HG03135 (cell line): ENCODE results near the gene CDON.

Source experiments
- ATAC-seq: cut with Tn5 transposase; IDR thresholded peaks from one replicate; pipeline ENCODE4 v1.9.1; 2021; ENCODE audit warnings: mild to moderate bottlenecking, moderate library complexity; ENCODE audit not compliant: unreplicated experiment

The CDON gene

DNA sequence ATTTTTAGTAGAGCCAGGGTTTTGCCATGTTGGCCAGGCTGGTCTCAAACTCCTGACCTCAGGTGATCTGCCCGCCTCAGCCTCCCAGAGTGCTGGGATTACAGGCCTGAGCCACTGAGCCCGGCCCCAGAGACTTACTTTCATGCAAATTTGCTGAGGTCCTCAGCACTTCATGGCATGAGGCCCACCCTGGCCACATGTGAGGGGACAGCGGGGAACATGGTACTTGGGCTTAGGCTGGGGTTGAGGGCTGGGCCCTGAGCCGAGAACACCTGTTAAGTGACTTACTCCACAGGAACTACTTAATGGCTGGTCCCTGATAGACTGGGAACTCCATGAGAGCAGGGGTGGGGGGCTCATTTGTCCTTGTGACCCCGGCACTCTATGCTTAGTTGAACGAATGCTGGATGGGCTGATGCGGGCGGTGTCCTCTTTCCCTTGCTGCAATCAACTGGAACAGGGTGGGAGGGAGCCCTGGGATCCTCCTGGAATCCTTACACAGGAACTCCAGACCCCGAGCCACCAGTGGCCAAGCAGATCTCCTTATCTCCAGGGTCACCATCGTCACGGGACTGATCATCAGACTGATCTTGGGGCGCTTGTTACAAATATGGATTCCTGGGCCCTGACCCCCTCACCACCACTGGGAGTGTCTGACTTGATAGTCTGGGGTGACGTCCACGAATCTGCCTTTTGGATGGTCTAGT, 115.8 kb downstream of the CDON start:
- no peak for ATAC-seq

DNA sequence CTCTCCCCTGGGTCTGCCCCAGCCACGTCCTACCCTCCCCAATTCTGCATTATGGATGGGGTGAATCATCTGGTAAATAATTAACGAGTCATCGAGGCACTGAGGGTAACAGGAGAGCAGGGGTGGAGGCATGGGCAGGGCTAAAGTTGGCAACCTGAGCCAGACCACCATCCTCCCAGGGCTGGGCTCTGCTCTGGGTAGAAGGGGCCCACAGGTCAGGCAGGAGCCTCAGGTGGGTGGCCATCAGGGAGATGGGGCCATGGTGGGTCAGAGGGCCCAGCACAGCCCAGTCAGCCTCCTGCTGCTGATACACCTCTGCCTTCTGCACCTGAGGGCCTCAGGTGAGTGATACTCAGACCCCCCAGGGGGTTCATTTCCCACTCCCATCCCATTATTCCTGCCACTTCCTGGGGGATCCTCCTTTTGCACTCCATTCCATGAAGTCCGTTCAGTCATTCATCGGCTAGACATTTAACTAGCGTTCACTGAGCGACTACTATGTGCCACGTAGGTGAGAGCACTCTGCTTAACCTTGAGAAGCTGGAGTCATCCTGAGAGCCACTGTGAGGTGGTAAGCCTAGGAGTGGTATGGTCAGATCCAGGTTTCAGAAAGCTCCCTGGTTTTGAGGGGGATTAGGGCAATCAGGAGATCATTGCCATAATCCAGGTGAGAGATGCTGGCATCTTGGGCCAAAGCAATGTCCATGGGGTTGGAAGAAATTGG, 116.7 kb downstream of the CDON start, which contains the start of gene VSIG10L2:
Gene VSIG10L2, plus strand, starts transcription at position 248 of the 724 bp plus-strand sequence. Its CDS starts 12 bp downstream, at position 260.
- no peak for ATAC-seq

DNA sequence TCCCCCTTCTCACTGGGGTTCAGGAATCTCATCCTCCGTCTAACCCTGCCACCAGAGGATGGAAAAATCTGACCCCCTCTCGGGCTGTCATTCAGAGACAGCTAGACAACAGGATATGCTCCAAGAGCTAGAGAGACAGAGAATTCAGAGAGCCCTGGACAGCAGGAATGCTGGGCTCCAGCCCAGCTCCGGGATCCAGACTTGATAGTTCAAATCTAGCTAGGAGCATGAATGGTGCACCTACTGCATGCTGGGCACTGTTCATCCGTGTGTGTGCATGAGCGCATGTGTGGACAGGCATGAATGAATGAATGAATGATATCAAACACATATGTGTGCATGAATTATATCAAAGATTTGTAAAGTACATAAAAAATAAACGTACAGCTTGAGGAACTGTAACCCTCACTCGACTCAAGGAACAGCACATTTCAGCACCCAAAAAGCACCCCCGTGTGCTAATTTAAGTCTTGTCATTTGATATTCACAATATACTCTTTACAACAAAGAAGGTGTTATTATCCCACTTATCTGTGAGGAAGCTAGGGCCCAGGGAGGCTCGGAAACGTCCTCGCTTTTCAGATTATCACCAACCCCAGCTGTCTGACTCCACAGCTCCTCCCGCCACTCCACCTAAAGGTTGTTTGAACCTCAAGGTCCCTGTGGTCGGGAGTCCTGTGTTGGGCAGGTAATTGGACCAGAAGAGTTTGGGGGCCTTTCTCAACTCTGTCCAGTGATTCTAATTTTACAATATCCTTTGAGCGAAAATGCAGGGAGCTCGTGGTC, 117.5 kb downstream of the CDON start:
- ATAC-seq = no peak

DNA sequence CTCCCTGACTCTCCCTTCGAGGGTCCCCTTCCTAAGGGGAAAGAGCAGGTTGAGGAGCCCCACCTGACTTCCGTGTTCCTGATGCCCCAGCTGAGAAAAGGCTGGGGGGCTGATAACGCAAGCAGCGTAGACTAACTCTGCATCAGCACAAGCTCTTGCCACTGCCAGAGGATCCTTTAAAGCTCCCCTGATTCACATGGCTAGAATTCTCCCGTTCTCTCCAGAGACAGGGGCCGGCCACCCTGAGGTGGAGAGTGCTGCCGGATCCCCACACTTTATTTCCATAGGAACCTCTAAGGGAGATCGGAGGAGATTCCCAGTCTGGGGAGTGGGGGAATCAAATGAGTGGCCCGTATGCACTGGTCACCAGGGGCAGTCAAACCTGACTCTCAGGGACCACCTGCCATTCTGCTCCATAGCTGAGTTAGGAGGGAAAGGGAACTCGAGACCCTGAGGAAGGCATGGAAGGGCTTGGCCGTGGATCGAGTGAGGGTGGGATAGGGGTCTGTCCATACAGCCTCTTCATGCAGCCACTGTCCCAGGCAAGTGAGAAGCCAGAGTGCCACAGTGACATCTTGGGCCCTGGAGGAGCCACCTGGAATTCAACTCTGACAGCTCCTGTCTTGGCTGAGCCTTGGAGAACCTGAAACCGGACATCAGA, 118.2 kb downstream of the CDON start:
- ATAC-seq = no peak

DNA sequence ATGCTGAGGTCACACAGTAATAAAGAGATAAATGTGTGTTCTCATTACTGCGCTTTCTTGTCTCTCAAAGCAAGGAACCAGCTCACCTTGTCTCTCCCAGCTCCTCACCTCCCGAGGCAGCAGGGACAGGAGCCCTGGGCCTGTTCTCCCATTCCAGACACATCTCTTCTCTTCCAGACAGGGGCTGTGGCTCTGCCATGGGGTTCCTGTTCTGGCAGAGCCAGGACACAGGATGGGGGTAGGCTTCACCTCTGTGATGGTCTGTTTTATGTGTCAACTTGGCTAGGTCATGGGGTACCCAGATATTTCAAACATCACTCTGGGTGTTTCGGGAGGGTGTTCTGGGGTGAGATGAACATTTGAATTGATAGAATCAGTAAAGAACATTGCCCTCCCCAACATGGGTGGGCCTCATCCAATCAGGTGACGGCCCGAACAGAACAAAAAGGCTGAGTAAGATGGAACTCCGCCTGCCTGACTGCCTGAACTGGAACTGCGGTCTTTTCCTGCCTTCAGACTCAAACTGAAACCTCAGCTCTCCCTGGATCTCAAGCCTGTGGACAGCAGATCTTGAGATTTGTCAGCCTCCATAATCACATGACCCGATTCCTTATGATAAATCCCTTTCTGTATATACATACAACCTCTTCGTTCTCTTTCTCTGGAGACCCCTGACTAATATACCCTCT, 118.9 kb downstream of the CDON start:
- ATAC-seq = no peak

DNA sequence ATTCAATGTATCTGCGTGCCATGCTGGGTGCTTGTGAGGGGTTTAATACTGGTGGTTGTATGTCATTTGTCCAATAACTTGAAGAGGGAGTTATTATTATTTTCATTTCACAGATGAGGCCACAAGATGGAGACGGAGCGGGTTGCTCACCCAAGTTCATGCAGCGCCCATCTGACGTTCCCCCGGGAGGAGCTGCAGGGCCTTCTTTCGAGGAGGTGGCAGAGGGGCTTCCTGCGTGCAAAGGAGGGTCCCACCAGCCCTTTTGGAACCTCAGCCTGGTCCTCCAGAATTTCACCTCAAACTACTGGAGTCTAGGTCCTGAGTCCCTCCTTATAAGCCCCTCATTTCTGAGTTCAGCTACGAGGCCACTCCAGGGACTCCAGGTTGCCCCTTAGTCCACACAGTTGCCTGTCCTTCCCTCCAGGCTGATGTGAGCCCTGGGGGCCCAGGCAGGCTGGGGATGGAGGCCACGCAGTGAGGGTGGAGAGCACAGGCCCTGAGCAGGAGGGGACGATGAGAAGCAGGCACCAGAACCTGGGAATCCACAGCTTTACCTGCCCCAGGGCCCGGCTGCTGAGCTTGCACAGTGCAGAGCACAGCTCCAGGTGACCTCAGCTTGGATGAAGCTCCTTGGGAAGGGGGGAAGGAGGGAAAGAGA, 119.8 kb downstream of the CDON start:
- no peak for ATAC-seq

DNA sequence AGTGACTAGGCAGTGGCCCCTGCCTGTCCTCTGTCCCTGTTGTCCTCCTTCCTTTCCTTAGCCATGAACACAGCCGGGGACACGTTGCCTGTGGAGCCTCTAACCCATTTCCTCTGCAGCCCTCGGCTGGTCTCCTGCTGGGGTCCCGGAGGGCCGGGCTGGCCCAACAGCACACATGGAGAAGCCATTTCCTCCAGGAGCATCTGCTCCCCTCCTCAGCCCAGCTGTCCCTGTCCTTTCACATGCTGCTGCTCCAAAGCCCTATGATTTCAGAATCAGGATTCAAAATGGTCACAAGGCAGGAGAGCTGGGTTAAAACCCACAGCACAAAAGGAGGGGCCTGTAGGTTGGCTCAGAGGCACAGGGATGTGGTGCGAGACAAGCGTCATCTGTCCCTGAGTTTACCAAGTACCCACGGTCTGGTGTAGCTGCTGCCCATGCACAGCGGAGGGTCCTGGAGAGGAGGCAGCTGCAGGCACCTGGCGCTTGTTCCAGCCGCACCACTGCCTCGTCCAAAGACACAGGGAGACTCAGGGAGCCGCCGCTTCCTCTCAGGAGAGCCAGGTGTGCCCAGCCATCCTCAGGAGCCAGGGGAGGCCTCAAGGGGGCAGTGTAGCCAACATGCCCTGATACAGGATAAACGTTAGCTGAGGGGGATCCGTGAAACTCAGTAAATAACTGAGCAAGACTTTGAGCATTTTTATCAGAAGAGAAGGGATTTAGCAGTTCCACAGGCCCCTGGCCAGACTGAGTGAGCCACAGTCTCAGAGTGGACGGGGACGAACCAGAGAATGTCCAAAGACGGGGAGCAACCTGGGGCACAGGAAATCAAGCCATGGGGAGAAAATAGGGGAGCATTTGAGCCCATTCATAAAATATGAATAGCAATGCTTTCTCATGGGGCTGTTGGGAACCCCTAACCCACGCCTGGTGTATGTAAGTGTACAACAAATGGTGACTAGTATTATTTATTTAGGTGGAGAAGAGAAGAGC, 120.8 kb downstream of the CDON start:
- no peak for ATAC-seq

DNA sequence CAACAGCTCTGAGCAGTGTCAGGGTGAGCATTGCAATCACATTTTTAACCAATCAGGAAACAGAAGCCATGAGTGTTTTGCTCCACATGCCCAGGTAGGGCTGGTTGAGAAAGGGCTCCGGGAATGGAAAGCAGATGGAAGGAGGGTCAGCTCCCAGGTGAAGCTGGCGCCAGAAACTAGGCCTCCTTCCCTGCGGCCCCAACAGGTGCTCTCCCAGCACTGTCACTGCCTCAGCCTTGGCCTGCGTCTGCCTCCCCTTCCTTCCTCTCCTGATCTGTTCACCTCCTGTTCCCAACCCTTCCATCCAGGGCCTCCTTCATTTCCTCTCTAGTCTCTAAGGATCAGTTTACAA, 121.4 kb downstream of the CDON start:
- no peak for ATAC-seq

DNA sequence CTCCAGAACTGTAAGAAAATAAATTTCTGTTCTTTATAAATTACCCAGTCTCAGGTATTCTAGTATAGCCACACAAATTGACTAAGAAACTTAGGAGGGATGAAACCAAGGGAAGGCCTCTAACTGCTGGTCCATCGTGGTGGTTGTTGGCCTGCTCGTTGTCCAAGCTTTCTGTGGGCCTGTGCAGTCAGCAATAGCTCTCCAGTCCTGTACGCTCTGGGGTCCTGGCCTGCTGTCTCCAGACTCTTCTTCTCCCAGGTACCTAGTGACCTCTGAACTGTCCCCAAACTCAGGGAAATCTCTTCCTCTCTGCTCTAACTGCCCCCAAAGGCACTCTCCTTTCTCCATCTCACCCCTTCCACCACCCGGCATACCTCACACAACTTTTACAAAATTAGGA, 122.5 kb downstream of the CDON start:
- ATAC-seq = no peak

DNA sequence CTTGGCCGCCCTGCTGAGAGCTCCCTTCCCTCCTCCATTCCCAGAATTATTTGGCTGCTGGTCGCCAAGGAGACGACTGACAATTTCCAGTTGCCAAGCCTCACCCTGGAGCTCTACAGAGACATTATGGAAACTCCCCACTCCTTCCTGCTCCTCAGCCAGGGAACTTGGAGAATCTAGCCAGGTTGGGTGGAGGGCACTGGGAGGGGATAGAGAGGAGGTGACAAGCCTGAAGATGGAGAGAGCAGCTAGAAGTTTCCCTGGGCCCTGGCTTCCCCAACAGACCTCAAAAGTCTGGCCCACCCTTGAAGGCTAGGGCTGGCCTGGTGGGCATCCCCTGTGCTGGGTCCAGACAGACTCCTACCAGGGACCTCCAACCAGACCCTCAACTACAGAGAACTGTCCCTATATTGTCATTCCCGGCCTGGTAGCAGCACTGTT, 123.6 kb downstream of the CDON start:
- no peak for ATAC-seq

DNA sequence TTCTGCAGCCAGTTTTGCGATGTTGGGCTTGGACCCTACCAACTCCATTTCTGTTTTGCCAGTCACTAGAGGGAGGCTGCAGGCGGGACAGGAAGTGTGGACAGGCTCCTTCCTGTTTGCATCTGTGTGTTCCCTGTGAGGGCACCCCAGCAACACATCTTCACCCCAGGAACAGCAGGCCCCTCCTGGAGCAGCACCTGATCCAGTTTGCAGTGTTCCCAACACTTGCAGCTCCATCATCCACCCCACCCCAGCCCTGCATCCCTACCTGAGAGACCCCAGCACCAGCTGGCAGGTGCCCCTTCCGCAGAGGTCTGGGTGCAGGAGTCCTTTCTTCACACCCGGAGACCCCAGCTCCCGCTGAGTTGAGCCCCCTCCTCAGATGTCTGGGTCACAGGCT, 124.2 kb downstream of the CDON start:
- ATAC-seq = no peak

DNA sequence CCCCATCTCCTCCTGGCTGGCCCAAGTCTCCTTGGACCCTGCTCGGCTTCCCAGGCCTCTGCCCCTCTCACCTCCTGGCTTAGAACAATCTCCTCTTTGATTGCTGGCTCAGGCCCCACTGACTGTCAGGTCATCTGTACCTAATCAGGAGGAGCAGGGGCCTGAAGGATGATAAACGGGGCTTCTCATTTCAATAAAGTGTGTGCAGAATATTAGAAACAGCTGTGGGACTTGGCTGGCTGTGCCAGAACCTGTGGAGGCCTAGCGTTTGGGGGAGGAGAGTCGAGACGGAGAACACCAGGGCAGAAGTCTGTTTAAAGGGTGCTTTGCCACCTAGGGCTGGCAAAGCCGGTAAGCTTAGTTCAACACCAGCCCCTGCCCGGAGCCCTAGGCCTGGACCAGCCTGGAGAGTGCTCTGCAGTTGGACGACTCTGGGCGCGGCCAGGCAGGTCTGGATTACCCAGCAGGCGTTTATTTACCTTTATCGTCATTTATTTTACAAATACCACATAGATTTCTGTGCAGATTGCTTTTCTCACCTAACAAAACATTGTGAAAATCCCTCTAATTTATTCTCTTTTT, 127.0 kb downstream of the CDON start:
- ATAC-seq = no peak

DNA sequence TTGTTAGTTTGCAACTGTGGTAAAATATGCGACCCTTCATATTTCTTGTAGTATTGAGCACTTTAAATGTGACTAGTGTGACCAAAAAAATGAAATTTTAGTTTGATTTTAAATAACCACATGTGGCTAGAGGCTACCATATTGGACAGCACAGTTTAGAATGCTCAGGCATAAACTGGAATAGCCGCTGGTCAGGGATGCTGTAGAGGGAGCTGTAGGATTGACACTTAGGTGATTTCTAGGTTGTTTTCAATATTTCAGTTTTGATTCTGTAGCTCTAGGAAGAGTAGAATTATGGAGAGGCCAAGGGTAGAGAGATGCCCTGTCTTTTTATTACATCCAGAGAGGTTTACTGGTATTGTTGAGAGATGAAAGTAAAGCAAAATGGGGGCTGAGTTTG, 127.6 kb downstream of the CDON start:
- no peak for ATAC-seq

DNA sequence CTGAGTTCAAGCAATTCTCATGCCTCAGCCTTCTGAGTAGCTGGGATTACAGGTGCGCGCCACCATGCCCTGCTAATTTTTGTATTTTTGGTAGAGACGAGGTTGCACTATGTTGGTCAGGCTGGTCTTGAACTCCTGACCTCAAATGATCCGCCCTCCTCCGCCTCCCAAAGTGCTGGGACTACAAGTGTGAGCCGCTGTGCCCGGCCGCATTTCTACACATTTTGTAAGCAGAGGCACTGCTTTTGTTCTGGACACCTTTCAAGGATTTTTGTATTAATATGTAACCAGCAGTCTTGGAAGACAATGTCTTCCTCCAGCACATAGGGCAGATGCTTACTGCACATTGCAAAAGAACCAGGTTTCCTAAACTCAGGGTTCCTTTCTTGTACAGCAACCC, 128.2 kb downstream of the CDON start:
- no peak for ATAC-seq

DNA sequence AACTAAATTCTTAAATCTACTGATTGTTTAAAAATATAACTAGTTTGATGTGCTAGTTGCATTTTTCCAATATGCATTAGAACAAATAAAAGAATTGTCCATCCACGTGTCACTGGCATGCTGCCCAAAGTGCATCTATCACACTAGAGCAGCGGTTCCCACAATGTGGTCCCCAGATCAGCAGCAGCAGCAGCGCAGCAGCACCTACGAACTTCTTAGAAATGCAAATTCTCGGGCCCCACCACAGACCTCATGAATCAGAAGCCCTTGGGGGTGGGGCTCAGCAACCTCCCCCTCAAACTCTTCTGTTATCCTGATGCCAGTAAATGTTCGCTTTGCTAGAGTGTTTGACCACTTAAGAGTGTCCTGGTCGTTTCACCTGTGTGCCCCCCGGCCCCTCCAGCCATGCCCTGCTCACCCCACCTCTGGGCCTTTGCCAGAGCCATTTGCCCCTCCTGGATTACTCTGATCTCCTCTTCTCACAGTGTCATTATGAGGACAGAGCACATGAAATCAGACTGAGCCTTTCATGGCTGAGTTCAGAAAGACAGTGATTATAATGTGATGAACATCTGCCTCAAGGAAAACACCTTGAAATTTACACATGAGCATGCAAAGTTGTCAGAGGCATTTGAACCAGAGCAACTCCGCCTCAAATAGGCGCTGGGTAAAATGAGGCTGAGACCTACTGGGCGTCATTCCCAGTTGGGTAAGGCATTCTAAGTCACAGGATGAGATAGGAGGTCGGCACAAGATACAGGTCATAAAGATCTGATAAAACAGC, 129.4 kb downstream of the CDON start:
- ATAC-seq = no peak

DNA sequence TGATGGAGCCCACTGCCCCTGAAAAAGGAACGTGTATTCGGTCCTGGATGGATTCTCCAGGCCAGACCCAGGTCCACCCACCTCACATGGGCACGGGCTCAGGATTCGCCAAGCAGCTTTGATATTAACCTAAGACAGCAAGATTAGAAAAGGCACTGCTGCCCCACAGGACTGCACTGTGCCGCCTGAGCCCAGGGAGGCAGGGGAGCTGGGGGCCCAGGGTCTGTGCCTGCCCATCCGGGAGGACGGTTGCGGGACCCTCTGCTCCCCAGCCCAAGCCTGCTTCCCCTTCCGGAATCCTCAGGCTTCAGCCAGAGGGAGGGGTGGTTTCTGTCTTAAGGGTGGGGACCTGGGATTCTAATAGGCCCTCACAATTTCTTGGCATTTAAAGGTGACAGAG, 130.4 kb downstream of the CDON start:
- no peak for ATAC-seq

DNA sequence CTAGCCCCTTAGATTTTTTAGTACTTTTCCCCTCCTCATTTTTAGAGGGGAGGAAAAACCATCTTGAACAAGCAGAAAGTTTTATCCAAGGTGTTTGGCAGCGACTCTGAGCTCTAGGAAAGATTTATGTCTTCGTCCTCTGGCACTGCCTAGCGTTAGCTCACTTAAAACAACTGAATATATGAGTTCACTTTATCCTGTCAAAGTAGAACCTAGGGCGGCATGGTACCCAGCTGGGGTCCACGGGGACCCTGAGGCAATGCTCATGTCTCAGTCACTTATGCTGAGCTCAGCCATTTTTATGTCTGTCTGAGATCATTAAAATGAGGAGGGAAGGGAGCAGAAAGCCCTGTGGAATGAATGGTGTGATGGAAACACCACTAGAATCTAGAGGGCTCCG, 131.0 kb downstream of the CDON start:
- ATAC-seq = no peak

DNA sequence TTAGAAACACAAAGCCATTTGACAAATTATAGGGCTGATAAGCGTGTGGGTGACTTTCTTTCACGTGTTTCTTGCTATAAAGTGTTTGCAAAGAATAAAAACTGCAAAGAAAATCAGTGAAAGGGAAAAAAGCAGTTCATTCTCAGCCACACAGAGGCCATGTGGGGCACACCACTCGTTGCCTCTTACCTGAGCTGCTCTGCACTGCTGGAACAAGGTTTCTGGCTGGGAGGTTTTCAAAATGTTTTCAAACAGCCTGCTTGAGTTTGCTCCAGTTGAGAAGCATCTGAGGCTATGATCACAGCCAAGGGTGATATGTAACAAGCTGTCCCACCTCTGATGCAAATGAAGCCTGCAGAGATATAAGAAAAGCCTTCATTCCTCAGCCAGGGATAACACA, 131.6 kb downstream of the CDON start:
- no peak for ATAC-seq
